H1 (cell line): ENCODE measurements around the gene ATP11A.

ENCODE experiments used
- CTCF ChIP-seq, 3 experiments: IDR thresholded peaks; 1 replicate in 2 of 3; 2 replicates in 1 of 3; pipeline versions ENCODE4 v1.5.1 to v1.6.1; 2011; ENCODE audit warnings: low read length in 3 of 3, mild to moderate bottlenecking in 3 of 3, inconsistent platforms in 2 of 3, low read depth in 1 of 3, moderate library complexity in 1 of 3; ENCODE audit not compliant: insufficient read depth in 1 of 3; ENCODE audit errors: control extremely low read depth in 1 of 3
- KDM1A ChIP-seq: fragments of 200-600, 300-600 bp; sonication (generic); IDR thresholded peaks from 2 replicates; pipeline ENCODE4 v1.7.1; 2016; ENCODE audit warnings: mild to moderate bottlenecking, low read length, borderline replicate concordance
- MAFK ChIP-seq: IDR thresholded peaks from 2 replicates; pipeline ENCODE4 v1.6.1; 2012; ENCODE audit warnings: low read depth, mild to moderate bottlenecking, improper control_type of control experiment, low read length
- POLR2A ChIP-seq, 2 experiments: IDR thresholded peaks; 1 replicate in 1 of 2; 2 replicates in 1 of 2; pipeline ENCODE4 v1.6.1; 2011; ENCODE audit warnings: low read depth in 2 of 2, low read length in 2 of 2, mild to moderate bottlenecking in 2 of 2; ENCODE audit errors: control extremely low read depth in 1 of 2
- SIRT6 ChIP-seq: IDR thresholded peaks from one replicate; pipeline ENCODE4 v1.7.1; 2012; ENCODE audit warnings: low read length, inconsistent platforms
- SP1 ChIP-seq: IDR thresholded peaks from 2 replicates; pipeline ENCODE4 v1.6.1; 2011; ENCODE audit warnings: low read depth, low read length
- SP2 ChIP-seq: IDR thresholded peaks from 2 replicates; pipeline ENCODE4 v1.6.1; 2012; ENCODE audit warnings: mild to moderate bottlenecking, low read length, inconsistent platforms

- TF ChIP-seq SP1: no peak
- TF ChIP-seq MAFK: no peak
- TF ChIP-seq SIRT6: no peak
- TF ChIP-seq POLR2A (IDR thresholded peaks at IDR 0.05; ENCODE audit: control extremely low read depth in 1 of 2, low read depth in 2 of 2, low read length in 2 of 2): no peak
- no peak for TF ChIP-seq SP2
- no peak for TF ChIP-seq KDM1A
- no peak for TF ChIP-seq CTCF (IDR thresholded peaks at IDR 0.05; ENCODE audit: control extremely low read depth in 1 of 3, insufficient read depth in 1 of 3, low read depth in 1 of 3, low read length in 3 of 3)
Observed at GRCh38 chr13:112877539-112877938, 187.7 kb downstream of the ATP11A start.
